Measurements from ENCODE around the gene CTBS.

CTBS gene

GRCh38 chr1:84539972-84540371 is 34.3 kb downstream of the CTBS start:
- POLR2A ChIA-PET, result no interaction called here
- TF ChIP-seq BCL11B (tag by site-specific recombination; IDR thresholded peaks at IDR 0.05; ENCODE audit: low read depth) (no peak), ZNF121 (tag by site-specific recombination; IDR thresholded peaks at IDR 0.05) (no peak), ZNF324 (tag by site-specific recombination; IDR thresholded peaks at IDR 0.05) (no peak), ZNF560 (tag by site-specific recombination; IDR thresholded peaks at IDR 0.05; ENCODE audit: borderline replicate concordance) (no peak), SP3 (tag by site-specific recombination; IDR thresholded peaks at IDR 0.05) (no peak), ZNF747 (tag by site-specific recombination; IDR thresholded peaks at IDR 0.05) (no peak), ZBTB44 (tag by site-specific recombination; IDR thresholded peaks at IDR 0.05) (no peak), ZNF830 (tag by site-specific recombination; IDR thresholded peaks at IDR 0.05; ENCODE audit: low read depth) (no peak), MZF1 (tag by site-specific recombination; IDR thresholded peaks at IDR 0.05; ENCODE audit: borderline replicate concordance) (no peak), ZNF626 (tag by site-specific recombination; IDR thresholded peaks at IDR 0.05) (no peak), ZBTB20 (tag by site-specific recombination; IDR thresholded peaks at IDR 0.05) (no peak), ZNF768 (tag by site-specific recombination; IDR thresholded peaks at IDR 0.05) (no peak), PRDM6 (tag by site-specific recombination; IDR thresholded peaks at IDR 0.05) (no peak), IKZF3 (tag by site-specific recombination; IDR thresholded peaks at IDR 0.05) (no peak), ZNF169 (tag by site-specific recombination; IDR thresholded peaks at IDR 0.05) (no peak), SCRT2 (tag by site-specific recombination; IDR thresholded peaks at IDR 0.05) (no peak), ZNF544 (tag by site-specific recombination; IDR thresholded peaks at IDR 0.05) (no peak)
- TF ChIP-seq, protein P1, sequence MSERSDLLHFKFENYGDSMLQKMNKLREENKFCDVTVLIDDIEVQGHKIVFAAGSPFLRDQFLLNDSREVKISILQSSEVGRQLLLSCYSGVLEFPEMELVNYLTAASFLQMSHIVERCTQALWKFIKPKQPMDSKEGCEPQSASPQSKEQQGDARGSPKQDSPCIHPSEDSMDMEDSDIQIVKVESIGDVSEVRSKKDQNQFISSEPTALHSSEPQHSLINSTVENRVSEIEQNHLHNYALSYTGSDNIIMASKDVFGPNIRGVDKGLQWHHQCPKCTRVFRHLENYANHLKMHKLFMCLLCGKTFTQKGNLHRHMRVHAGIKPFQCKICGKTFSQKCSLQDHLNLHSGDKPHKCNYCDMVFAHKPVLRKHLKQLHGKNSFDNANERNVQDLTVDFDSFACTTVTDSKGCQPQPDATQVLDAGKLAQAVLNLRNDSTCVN (tag by site-specific recombination; optimal IDR thresholded peaks at IDR 0.05), result no peak

GRCh38 chr1:84538599-84538998 is 35.6 kb downstream of the CTBS start:
- Histone ChIP-seq H3K4me1 (ENCODE audit: control insufficient read depth, insufficient read depth, low read length) (no peaks in the 10 kb centered on the region), H3K27ac (ENCODE audit: extremely low read depth, low read depth, low read length) (no peak overlapping the region), H3K9me3 (ENCODE audit: control insufficient read depth, insufficient read depth, low read depth, low read length) (no peaks in the 10 kb centered on the region), H3K36me3 (ENCODE audit: control insufficient read depth in 2 of 2, insufficient read depth in 1 of 2, low read length in 2 of 2) (peaks cover 0 to 3% of the 10 kb centered on the region in 2 experiments; a peak in 1 of 3 replicates), H3K4me3 (ENCODE audit: low read depth, low read length) (no peak overlapping the region)
- ChIA-PET POLR2A (no interaction called here), CTCF (no interaction called here)
- no peak for TF ChIP-seq ZNF140 (tag by site-specific recombination; IDR thresholded peaks at IDR 0.05)
- no peak for TF ChIP-seq ZNF211 (tag by site-specific recombination; IDR thresholded peaks at IDR 0.05; ENCODE audit: low read depth)
- TF ChIP-seq ZBTB17 (tag by site-specific recombination; IDR thresholded peaks at IDR 0.05), result no peak
- TF ChIP-seq ZNF19 (tag by site-specific recombination; IDR thresholded peaks at IDR 0.05; ENCODE audit: low read depth), result no peak
- no peak for TF ChIP-seq ZNF335 (tag by site-specific recombination; conservative IDR thresholded peaks at IDR 0.05)
- TF ChIP-seq, protein P2, sequence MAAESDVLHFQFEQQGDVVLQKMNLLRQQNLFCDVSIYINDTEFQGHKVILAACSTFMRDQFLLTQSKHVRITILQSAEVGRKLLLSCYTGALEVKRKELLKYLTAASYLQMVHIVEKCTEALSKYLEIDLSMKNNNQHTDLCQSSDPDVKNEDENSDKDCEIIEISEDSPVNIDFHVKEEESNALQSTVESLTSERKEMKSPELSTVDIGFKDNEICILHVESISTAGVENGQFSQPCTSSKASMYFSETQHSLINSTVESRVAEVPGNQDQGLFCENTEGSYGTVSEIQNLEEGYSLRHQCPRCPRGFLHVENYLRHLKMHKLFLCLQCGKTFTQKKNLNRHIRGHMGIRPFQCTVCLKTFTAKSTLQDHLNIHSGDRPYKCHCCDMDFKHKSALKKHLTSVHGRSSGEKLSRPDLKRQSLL (tag by site-specific recombination; IDR thresholded peaks at IDR 0.05), result no peak
- TF ChIP-seq GLIS2 (tag by site-specific recombination; IDR thresholded peaks at IDR 0.05), result no peak
- no peak for TF ChIP-seq ZNF148 (tag by site-specific recombination; IDR thresholded peaks at IDR 0.05; ENCODE audit: borderline replicate concordance)

More at GRCh38 chr1:84539972-84540371, 34.3 kb downstream of the CTBS start:
- CTCF ChIA-PET, result interaction anchor here (1.6 kb wide), 1 partner anchor 396 kb away, joined by 3 read pairs; no protein-coding TSS in a partner anchor
- Histone ChIP-seq H3K9me3 (ENCODE audit: control insufficient read depth, insufficient read depth, low read depth, low read length) (no peaks in the 10 kb centered on the region), H3K4me3 (ENCODE audit: low read depth, low read length) (no peak overlapping the region), H3K4me1 (ENCODE audit: control insufficient read depth, insufficient read depth, low read length) (no peaks in the 10 kb centered on the region), H3K27ac (ENCODE audit: extremely low read depth, low read depth, low read length) (no peak overlapping the region), H3K36me3 (ENCODE audit: control insufficient read depth in 2 of 2, insufficient read depth in 1 of 2, low read length in 2 of 2) (peaks cover 0 to 3% of the 10 kb centered on the region in 2 experiments; a peak in 1 of 3 replicates)
